DMS53 treated with DMSO at 0.1 percent for 48 hours (cell line): ENCODE results near the gene EGLN1.

Experiments used
- DNase-seq: peaks from one replicate; lab custom pipeline; 2025; ENCODE audit not compliant: unreplicated experiment; lab: John Stamatoyannopoulos, UW

EGLN1 gene

DNA sequence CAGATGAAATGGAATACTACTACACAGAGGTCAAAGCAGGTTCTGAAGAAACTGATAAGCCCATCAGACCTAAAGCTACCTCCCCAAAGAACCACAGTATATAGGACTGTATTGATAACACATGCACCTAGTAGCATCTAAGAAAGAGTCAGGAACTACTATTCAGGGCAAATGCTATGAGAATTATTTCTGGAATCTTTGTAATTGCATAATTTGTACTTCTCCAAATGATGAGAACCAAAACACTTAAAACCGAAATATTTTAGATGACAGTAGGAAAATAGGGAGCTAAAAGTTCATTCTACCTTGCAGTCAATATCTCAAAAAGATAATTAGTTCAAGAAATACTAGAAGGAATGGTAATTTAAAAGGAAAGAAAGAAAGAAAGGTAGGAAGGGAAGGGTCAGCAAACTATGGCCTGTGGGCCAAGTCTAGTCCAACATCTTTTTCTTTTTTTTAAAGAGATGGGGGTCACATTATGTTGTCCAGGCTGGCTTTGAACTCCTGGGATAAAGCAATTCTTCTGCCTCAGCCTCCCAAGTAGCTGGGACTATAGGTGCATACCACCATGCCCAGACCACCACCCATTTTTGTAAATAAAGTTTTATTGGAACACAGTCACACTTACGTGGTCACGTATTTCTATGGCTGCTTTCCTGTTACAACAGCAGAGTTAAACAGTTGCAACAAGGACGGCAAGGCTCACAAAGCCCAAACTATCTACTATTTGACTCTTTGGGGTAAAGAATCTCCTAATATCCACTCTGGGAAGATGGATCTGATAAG is 24.0 kb downstream of the EGLN1 start:
- no peak for DNase-seq

- DNase-seq: no peak
These were observed 25.4 kb downstream of the EGLN1 start for GRCh38 chr1:231396643-231397042.

- no peak for DNase-seq
These were observed 26.1 kb downstream of the EGLN1 start for GRCh38 chr1:231395998-231396390.

- no peak for DNase-seq
These were observed 26.8 kb downstream of the EGLN1 start for GRCh38 chr1:231395076-231395997.

- no peak for DNase-seq
These were observed 28.4 kb downstream of the EGLN1 start for GRCh38 chr1:231393668-231394067.

GRCh38 chr1:231392389-231393131 is 29.5 kb downstream of the EGLN1 start:
- no peak for DNase-seq

DNA sequence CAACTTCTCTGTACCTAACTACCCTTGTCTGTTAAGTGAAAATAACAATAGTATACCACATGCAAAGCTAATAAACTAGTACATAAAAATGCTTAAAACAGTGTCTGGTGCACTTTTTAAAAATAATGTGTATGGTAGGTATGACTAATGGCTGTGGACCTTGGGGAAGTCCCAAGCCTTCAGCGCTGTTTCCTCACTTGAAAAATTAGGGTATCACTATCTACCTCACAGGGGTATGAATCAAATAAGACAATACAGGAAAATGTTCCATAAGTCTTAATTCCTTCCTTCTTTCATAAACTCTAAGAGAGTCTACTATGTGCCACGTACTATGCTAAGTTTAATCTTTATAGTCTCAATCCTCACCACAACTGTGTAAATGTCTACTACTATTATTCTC is 32.0 kb downstream of the EGLN1 start:
- DNase-seq: no peak

DNA sequence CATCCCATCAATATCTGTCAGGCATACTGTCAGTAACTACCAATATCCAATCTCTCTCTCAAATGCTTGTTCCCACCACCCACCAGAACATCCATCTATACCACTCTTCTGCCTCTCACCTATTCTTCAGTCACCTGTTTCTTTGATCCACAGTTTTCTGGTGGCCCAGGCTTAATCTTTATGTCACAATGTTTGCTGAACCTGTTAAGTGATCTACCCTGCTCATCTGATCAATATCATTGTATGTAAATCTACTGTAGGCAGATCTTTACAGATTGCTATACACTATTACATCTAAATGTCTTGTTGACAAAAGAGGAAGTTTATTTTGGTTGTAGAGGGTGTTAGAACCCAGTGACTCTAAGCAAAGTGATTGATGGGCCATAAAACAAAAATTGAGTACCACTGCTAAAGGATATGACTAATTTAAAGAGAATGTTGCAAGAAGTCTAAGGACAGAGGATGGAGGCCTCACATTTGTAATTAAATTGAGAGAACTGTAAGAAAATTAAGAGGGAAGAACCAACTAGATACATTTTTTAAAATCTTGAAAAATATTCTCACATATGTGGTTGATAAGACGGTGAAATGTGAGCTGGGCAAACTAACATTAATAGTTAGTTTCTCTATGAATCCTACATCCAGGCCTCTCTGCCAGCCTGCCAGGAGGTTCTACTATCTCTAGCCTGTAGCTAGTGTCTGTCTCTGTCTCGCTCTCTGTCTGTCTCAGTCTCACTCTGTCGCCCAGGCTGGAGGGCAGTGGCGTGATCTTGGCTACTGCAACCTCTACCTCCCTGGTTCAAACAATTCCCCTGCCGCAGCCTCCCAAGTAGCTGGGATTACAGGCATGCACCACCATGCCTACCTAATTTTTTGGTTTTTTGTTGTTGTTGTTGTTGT is 34.1 kb downstream of the EGLN1 start:
- no peak for DNase-seq

- DNase-seq: no peak
These were observed 35.6 kb downstream of the EGLN1 start for GRCh38 chr1:231386466-231386865.

DNA sequence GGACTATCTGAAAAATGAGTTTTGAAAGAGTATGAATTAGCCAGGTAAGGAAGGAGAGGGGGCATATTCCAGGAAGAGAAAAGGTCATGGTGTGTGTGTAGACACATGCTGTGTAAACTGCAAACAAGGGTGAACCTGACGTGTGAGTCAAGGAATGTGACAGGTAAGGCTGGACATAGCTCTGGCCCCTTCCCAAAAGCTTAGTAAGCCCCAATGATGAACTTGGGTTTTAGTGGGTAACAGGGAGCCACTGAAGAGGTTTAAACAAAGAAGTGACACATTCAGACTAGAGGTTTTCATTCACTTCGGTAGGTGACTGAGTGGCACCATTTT is 36.7 kb downstream of the EGLN1 start:
- DNase-seq: no peak

DNA sequence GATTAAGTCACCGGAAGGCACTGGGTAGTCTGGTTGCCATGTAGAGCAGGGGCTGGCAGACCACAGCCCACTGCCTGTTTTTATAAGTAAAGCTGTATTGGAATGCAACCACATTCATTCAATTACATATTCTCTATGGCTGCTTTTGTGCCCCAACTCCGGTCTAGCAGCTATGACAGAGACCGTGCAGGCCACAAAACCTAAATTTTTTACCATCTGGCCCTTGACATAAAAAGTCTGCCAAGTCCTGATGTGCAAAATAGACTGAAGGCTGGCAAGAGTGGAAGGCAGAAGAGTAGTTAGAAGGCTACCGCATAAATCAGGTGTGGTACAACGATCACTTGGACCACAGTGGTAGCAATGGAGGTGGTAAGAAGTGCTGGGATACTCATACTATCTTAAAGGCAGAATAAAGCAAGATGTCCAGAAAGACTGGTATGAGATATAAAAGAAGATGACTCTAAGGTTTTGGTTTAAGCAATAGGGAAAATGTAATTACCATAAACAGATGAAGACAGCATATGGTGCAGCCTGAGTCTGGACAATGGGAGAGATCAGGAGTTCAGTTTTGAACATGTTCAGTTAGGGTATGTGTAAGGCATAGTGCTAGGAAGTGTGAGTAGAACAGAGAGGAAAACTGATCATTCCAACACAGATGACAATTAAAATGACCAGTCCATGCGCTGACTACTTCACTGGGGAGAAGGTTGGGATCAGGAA is 37.2 kb downstream of the EGLN1 start:
- no peak for DNase-seq

DNA sequence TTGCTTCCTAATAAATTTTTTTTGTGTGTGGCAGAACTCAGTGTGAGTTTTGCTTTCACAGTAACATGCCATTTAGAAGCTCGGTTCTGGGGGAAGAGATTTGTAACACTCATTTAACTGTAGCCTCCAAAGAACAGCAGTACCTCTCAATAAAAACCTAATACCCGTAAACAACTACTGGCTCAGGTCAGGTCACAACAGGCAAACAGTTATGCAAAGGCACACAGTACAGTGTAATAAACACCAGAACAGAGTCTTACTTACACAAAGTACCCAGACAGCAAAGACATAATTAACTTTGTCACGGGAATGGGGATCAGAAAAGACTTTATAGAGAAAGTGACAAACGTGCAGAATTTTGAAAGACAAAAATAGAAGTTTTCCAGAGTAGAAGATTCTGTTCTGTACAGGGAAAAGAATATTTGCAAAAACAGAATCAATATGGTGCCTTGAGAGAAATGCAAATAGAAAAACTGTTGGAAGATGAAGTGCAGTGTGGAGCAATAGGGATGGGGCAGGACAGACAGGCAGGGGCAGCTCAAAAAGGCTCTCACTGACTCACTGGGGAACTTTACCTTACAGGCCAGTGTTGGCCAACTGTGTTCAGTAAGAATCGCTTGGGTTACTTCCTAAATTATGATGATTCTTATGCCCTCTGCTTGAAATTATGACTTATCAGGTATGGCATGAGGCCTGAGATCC is 38.8 kb downstream of the EGLN1 start:
- DNase-seq: no peak

GRCh38 chr1:231382426-231382825 is 39.7 kb downstream of the EGLN1 start:
- no peak for DNase-seq

GRCh38 chr1:231381729-231382128 is 40.4 kb downstream of the EGLN1 start:
- DNase-seq: no peak

DNA sequence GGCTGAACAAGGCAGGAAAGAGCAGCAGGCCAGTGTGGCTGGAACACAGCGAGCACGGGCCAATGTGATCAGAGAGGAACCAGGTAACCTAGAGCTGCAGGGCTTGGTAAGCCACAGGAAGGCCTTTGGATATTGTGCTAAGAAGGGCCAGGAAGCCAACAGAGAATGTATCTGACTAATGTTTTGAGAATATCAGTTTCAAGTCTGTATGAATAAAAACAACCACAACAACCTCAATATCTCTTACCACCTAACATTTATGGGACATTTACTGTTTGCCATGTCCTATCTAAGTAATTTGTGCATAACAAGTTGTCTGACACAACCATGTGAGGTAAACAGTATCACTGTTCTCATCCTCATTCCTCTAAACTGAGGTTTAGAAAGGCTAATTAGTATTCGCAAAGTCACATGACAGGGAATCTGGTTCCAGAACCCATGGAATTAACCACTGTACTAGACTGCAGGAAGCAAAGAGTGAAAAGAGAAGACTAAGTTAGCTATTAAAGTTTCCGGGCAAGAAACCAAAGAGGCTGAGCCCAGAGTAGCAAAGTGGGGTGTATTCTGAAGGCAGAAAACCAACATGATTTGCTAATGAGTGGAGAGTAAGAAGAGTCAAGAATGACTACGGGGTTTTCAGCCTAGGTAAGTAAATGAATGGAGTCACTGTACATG is 45.1 kb downstream of the EGLN1 start:
- DNase-seq: no peak

DNA sequence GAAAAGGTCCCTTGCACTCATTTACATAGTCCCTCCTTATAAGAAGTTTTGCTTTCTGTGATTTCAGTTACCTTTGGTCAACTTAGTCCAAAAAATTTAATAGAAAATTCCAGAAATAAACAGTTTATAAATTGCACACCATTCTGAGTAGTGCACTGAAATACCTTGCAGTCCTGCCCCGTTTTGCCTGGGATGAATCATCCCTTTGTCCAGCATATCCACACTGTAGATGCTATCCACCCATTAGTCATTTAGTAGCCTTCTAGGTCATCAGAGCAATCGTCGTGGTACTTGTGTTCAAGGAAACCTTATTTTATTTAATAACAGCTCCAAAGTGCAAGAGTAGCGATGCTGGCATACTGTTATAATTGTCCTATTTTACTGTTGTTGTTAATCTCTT is 46.0 kb downstream of the EGLN1 start:
- DNase-seq: no peak

DNA sequence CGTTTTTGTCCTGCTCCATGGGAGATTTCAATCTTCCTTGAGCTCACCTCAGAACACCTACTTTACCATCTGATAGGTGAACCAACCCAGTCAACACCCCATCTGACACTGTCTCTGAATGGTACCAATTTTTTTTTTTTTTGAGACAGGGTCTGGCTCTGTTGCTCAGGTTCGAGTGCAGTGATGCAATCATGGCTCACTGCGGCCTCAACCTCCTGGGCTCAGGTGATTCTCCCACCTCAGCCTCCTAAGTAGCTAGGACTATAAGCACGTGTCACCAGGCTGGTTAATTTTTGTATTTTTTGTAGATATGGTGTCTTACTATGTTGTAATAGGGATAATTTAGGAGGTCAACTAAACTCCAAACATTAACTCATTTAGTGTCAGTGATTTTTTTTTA is 47.7 kb downstream of the EGLN1 start:
- no peak for DNase-seq

DNA sequence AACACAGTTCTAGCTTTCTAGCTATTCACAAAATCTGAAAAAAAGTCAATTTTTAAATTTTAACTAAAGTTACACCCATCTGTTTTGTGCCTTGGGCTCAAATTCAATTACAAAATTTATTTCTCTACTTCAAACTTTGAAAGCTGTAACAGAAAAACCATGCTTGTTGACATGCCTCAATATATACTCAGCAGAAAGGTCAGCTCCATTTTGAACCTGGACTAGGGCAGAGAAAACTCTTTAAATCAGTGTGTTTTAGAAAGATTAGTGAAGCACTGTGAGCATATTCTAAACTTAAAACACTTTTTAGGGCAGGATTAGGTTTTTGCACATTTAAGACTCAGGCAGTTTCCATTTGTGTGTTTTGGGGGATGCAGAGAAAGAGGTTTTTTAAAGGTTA is 49.6 kb downstream of the EGLN1 start:
- no peak for DNase-seq

DNA sequence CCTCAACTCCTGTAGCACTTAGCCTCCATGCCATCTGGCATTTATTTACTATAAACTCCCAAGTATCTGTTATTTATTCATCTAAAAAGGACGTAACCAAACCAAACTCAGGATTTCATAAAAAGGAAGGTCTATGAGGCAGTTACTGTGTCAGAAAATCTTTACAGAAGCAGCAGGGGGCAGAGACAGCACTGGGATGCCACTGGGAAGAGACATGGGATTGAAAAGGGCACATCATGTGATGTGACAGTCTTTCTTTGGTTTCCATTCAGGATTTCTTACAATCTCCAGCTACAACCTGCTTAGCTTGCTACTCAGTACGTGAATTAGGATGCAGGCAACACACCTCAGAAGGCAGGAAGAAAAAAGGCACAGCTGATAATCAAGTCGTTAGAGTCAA is 52.8 kb downstream of the EGLN1 start:
- no peak for DNase-seq
